Keratinocyte (primary cell): Measurements from ENCODE around the gene PHLDB3. TPM values are rescaled to one million over a fixed set of nuclear protein-coding genes. Genes with fewer than 3 reads are reported as not detected.
"Not testable (repeated sequence)": the region's sequence is repeated elsewhere in the genome, so short reads cannot be mapped to it uniquely, and the experiment has no call there.

Experiments
- DNase-seq: peaks from one replicate; pipeline ENCODE4 v3.0.0-alpha.2; 2011; ENCODE audit warnings: low read depth, missing footprints, low spot score
- FAIRE-seq: peaks from 2 replicates; lab custom pipeline; 2011; peaks lifted over from hg19 to GRCh38; lab: Jason Lieb, UNC
- H2AFZ ChIP-seq: 2 replicates; pipeline ENCODE4 v1.6.0; 2012; ENCODE audit warnings: low read length, control low read depth, inconsistent platforms; ENCODE audit not compliant: control insufficient read depth
- H3K27ac ChIP-seq: 2 replicates; pipeline ENCODE4 v1.5.1; 2011; ENCODE audit warnings: low read length; ENCODE audit not compliant: control insufficient read depth, insufficient read depth
- H3K27me3 ChIP-seq: 3 replicates; pipeline ENCODE4 v1.6.0; 2011; ENCODE audit warnings: low read length; ENCODE audit not compliant: control insufficient read depth, insufficient read depth; ENCODE audit errors: extremely low read depth
- H3K36me3 ChIP-seq, 2 experiments: 2 replicates in 1 of 2; 3 replicates in 1 of 2; pipeline ENCODE4 v1.5.1; 2011; ENCODE audit warnings: low read length in 2 of 2, mild to moderate bottlenecking in 1 of 2; ENCODE audit not compliant: control insufficient read depth in 2 of 2, insufficient read depth in 2 of 2; ENCODE audit errors: extremely low read depth in 1 of 2
- H3K4me1 ChIP-seq: 3 replicates; pipeline ENCODE4 v1.5.1; 2011; ENCODE audit warnings: low read length; ENCODE audit not compliant: control insufficient read depth, insufficient read depth; ENCODE audit errors: extremely low read depth
- H3K4me2 ChIP-seq: 3 replicates; pipeline ENCODE4 v1.6.0; 2011; ENCODE audit warnings: low read depth, low read length; ENCODE audit not compliant: control insufficient read depth, insufficient read depth; ENCODE audit errors: extremely low read depth
- H3K4me3 ChIP-seq, 3 experiments: fragments of 200-600 bp in 1 of 3; sonication (generic) in 1 of 3; 2 replicates in 2 of 3; 3 replicates in 1 of 3; pipeline ENCODE4 v1.5.1; 2011 to 2016; ENCODE audit warnings: low read length in 3 of 3, mild to moderate bottlenecking in 3 of 3, control low read depth in 2 of 3, inconsistent platforms in 1 of 3, low read depth in 1 of 3, mixed read lengths in 1 of 3, mixed run types in 1 of 3, moderate library complexity in 1 of 3; ENCODE audit not compliant: control insufficient read depth in 2 of 3, insufficient read depth in 2 of 3; ENCODE audit errors: extremely low read depth in 1 of 3
- H3K79me2 ChIP-seq: 2 replicates; pipeline ENCODE4 v1.6.0; 2012; ENCODE audit warnings: low read length; ENCODE audit not compliant: control insufficient read depth, insufficient read depth
- H3K9ac ChIP-seq: 3 replicates; pipeline ENCODE4 v1.6.0; 2011; ENCODE audit warnings: low read length; ENCODE audit not compliant: control insufficient read depth, insufficient read depth; ENCODE audit errors: extremely low read depth
- H3K9me1 ChIP-seq: 3 replicates; pipeline ENCODE4 v1.6.0; 2011; ENCODE audit warnings: low read length; ENCODE audit not compliant: control insufficient read depth, insufficient read depth; ENCODE audit errors: extremely low read depth
- H3K9me3 ChIP-seq: 2 replicates; pipeline ENCODE4 v1.5.1; 2012; ENCODE audit warnings: low read depth, low read length; ENCODE audit not compliant: control insufficient read depth
- H4K20me1 ChIP-seq: 3 replicates; pipeline ENCODE4 v1.6.0; 2011; ENCODE audit warnings: low read length; ENCODE audit not compliant: control insufficient read depth, insufficient read depth; ENCODE audit errors: extremely low read depth
- CTCF ChIP-seq, 3 experiments: IDR thresholded peaks in 1 of 3; conservative IDR thresholded peaks in 1 of 3; optimal IDR thresholded peaks in 1 of 3; 2 replicates in 2 of 3; 3 replicates in 1 of 3; pipeline versions ENCODE3 to v1.5.1; 2011; ENCODE audit warnings: low read length in 3 of 3, mild to moderate bottlenecking in 3 of 3, moderate library complexity in 2 of 3, control low read depth in 1 of 3, inconsistent platforms in 1 of 3; ENCODE audit not compliant: insufficient read depth in 2 of 3; ENCODE audit errors: extremely low read depth in 1 of 3
- EZH2 ChIP-seq: IDR thresholded peaks from one replicate; pipeline ENCODE4 v1.6.1; 2012; ENCODE audit warnings: inconsistent platforms, mild to moderate bottlenecking, low read length, moderate library complexity
- dilution Hi-C: fragments of 300-500 bp; cut with MboI; formaldehyde crosslinking; loops from one replicate; pipeline ENCODE4 v1.7.0; 2020; ENCODE audit warnings: low sequenced_read_pairs; ENCODE audit not compliant: extremely low pct_ligation_motif_present
- polyA plus RNA-seq, 5 experiments: library from polyadenylated mRNA; depleted of rRNA in 3 of 5; stranded (reverse) in 3 of 5; stranded (forward) in 1 of 5; unstranded in 1 of 5; fragments of >200 nt; gene quantifications; 1 replicate in 1 of 5; 2 replicates in 3 of 5; 3 replicates in 1 of 5; pipeline versions ENCODE4 v1.2.1 to v1.2.3, GENCODE V29; 2011 to 2012; ENCODE audit warnings: missing spikeins in 2 of 5, low read depth in 1 of 5, low replicate concordance in 1 of 5

Gene PHLDB3
- polyA plus RNA-seq, 1 donor (not counting 4 experiments of a cell fraction or from before 2014, with no cell fraction given), result 6.7 TPM

GRCh38 chr19:43437712-43438111 is 66.8 kb downstream of the PHLDB3 start:
- Histone ChIP-seq H3K27me3 (no peaks in the 10 kb centered on the region), H3K9me1 (no peaks in the 10 kb centered on the region), H4K20me1 (no peaks in the 10 kb centered on the region), H3K27ac (no peak overlapping the region), H3K36me3 (no peaks in the 10 kb centered on the region), H2AFZ (no peak overlapping the region), H3K79me2 (no peaks in the 10 kb centered on the region), H3K4me3 (no peak overlapping the region), H3K9me3 (peaks cover 2% of the 10 kb centered on the region), H3K9ac (no peak overlapping the region), H3K4me1 (peaks cover 17% of the 10 kb centered on the region), H3K4me2 (no peak overlapping the region)
- TF ChIP-seq EZH2, result no peak
- no peak for TF ChIP-seq CTCF (optimal IDR thresholded peaks at IDR 0.05 in 1 of 3, IDR thresholded peaks at IDR 0.05 in 1 of 3, conservative IDR thresholded peaks at IDR 0.05 in 1 of 3; ENCODE audit: extremely low read depth in 1 of 3, insufficient read depth in 2 of 3, low read length in 3 of 3)
- dilution Hi-C loops, result no loop called here
- DNase-seq, result no peak
- FAIRE-seq, result no peak

- H4K20me1 ChIP-seq, dilution Hi-C loops, H3K36me3 ChIP-seq, H3K4me2 ChIP-seq, H3K4me3 ChIP-seq, H3K9me3 ChIP-seq, H3K79me2 ChIP-seq, DNase-seq, H3K9me1 ChIP-seq, H3K27me3 ChIP-seq, H3K27ac ChIP-seq, FAIRE-seq, H3K9ac ChIP-seq, H2AFZ ChIP-seq: not testable (repeated sequence)
- peaks cover 17% of the 10 kb centered on the region for H3K4me1 ChIP-seq
Observed at GRCh38 chr19:43437284-43437683, 67.3 kb downstream of the PHLDB3 start.

GRCh38 chr19:43435775-43436174 is 68.8 kb downstream of the PHLDB3 start:
- no peak for FAIRE-seq

More at GRCh38 chr19:43435775-43436174, 68.8 kb downstream of the PHLDB3 start:
- DNase-seq, result no peak
- no peak overlapping the region for H3K9ac ChIP-seq
- peaks cover 17% of the 10 kb centered on the region for H3K4me1 ChIP-seq
- no peaks in the 10 kb centered on the region for H4K20me1 ChIP-seq
- H3K4me2 ChIP-seq, result no peak overlapping the region
- H3K27me3 ChIP-seq, result no peaks in the 10 kb centered on the region
- H3K9me1 ChIP-seq, result no peaks in the 10 kb centered on the region
- no peaks in the 10 kb centered on the region for H3K36me3 ChIP-seq
- H2AFZ ChIP-seq, result no peak overlapping the region
- no peak overlapping the region for H3K4me3 ChIP-seq
- no peak for TF ChIP-seq EZH2
- no peak for TF ChIP-seq CTCF (optimal IDR thresholded peaks at IDR 0.05 in 1 of 3, IDR thresholded peaks at IDR 0.05 in 1 of 3, conservative IDR thresholded peaks at IDR 0.05 in 1 of 3; ENCODE audit: extremely low read depth in 1 of 3, insufficient read depth in 2 of 3, low read length in 3 of 3)
- H3K9me3 ChIP-seq, result peaks cover 2% of the 10 kb centered on the region
- H3K79me2 ChIP-seq, result no peaks in the 10 kb centered on the region
- dilution Hi-C loops, result no loop called here
- no peak overlapping the region for H3K27ac ChIP-seq
